Measurements from ENCODE around the gene RACGAP1. TPM values are rescaled to one million over a fixed set of nuclear protein-coding genes. Genes with fewer than 3 reads are reported as not detected.

Gene RACGAP1
- total RNA-seq, 1 donor from 2014 or later, result 13.7 TPM

DNA sequence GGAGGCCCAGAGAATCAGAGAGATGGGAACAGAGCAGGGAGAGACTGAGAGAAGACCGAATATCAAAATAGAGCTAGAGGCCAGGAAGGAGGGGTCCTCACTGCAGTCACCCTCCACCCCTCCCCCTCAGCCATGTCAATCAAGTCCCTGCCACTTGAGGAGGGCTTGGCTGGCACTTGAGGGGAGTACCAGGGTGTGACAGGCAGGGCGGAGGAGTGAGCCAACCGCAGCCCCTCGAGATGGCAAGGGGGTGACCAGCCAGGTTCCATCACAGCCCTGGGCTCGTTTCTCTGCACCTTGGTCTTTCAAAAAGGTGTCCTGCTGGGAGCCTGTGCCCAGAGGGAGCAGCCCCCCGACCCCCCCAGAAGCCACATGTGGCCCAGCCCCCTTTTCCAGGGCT is 59.5 kb downstream of the RACGAP1 start:
- Histone ChIP-seq H3K36me3 (no peaks in the 10 kb centered on the region), H3K27me3 (ENCODE audit: low read depth) (peaks cover 26% of the 10 kb centered on the region), H3K27ac (no peak overlapping the region), H3K4me3 (no peak overlapping the region), H3K9me3 (no peaks in the 10 kb centered on the region), H3K4me1 (peaks cover 19% of the 10 kb centered on the region)
- no peak for ATAC-seq
- TF ChIP-seq, protein P1, sequence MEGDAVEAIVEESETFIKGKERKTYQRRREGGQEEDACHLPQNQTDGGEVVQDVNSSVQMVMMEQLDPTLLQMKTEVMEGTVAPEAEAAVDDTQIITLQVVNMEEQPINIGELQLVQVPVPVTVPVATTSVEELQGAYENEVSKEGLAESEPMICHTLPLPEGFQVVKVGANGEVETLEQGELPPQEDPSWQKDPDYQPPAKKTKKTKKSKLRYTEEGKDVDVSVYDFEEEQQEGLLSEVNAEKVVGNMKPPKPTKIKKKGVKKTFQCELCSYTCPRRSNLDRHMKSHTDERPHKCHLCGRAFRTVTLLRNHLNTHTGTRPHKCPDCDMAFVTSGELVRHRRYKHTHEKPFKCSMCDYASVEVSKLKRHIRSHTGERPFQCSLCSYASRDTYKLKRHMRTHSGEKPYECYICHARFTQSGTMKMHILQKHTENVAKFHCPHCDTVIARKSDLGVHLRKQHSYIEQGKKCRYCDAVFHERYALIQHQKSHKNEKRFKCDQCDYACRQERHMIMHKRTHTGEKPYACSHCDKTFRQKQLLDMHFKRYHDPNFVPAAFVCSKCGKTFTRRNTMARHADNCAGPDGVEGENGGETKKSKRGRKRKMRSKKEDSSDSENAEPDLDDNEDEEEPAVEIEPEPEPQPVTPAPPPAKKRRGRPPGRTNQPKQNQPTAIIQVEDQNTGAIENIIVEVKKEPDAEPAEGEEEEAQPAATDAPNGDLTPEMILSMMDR (IDR thresholded peaks at IDR 0.05), result no peak
- DNase-seq, result no peak
- intact Hi-C loops (cut with DNase I), result no loop called here

DNA sequence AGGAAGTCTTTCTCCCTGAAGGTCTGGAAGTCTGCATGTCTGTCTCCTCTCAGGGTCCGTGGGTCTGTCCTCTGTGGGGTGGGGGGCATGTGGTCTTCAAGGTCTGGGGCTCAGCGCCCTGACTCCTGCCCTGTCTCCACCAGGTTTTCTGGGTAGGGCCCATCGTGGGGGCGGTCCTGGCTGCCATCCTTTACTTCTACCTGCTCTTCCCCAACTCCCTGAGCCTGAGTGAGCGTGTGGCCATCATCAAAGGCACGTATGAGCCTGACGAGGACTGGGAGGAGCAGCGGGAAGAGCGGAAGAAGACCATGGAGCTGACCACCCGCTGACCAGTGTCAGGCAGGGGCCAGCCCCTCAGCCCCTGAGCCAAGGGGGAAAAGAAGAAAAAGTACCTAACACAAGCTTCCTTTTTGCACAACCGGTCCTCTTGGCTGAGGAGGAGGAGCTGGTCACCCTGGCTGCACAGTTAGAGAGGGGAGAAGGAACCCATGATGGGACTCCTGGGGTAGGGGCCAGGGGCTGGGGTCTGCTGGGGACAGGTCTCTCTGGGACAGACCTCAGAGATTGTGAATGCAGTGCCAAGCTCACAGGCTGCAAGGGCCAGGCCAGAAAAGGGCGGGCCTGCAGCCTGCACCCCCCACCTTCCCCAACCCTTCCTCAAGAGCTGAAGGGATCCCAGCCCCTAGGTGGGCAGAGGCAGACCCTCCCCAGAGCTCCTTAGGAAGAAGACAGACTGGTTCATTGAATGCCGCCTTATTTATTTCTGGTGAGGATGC is 60.3 kb downstream of the RACGAP1 start:
- no peak overlapping the region for H3K27ac ChIP-seq
- TF ChIP-seq, protein P1 (IDR thresholded peaks at IDR 0.05), result no peak
- intact Hi-C loops (cut with DNase I), result no loop called here
- H3K4me3 ChIP-seq, result no peak overlapping the region
- no peak for ATAC-seq
- no peaks in the 10 kb centered on the region for H3K36me3 ChIP-seq
- H3K27me3 ChIP-seq (ENCODE audit: low read depth), result peaks cover 32% of the 10 kb centered on the region
- peaks cover 23% of the 10 kb centered on the region for H3K4me1 ChIP-seq
- H3K9me3 ChIP-seq, result no peaks in the 10 kb centered on the region
- DNase-seq, result no peak

DNA sequence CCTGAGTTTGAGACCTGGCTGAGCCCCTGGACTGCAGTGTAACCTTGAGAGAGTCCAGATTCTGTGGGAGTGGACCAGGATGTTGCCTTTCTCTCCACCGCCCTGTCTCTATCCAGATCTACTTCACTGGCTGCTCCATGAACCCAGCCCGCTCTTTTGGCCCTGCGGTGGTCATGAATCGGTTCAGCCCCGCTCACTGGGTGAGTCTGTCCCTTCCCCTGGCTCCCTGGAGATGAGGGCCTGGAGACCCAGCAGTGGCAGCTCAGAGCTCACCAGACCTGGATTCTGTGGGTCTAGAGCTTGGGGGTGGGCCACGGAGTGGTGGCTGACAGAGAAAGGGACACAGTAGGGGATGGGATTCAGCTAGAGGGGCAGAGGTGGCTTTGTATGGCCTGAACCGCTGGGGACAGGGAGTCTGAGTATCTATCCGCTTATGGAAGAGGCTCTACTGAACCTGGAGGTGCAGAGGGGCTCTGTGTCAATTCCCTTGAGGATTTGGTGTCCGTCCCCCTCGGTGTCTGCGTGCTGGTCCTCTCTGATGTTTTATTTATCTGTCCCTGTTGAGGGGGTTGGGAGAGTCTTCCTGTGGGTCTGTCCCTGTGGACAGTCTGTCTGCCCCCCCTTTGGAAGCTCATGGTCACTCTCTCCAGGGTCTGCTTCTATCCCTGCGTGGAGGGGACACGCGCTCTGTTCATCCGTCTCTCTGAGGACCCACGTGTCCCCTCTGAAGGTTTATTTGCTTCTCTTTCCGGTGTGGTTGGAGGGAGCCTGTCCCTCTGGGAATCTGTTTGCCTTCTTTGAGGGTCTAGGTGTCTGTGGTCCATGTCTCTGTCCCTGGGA is 61.1 kb downstream of the RACGAP1 start:
- peaks cover 39% of the 10 kb centered on the region for H3K27me3 ChIP-seq (ENCODE audit: low read depth)
- H3K9me3 ChIP-seq, result no peaks in the 10 kb centered on the region
- no peak overlapping the region for H3K27ac ChIP-seq
- TF ChIP-seq, protein P1 (IDR thresholded peaks at IDR 0.05), result no peak
- ATAC-seq (no peak), DNase-seq (no peak)
- no peaks in the 10 kb centered on the region for H3K36me3 ChIP-seq
- H3K4me3 ChIP-seq, result no peak overlapping the region
- H3K4me1 ChIP-seq, result peaks cover 23% of the 10 kb centered on the region
- intact Hi-C loops (cut with DNase I), result no loop called here

DNA sequence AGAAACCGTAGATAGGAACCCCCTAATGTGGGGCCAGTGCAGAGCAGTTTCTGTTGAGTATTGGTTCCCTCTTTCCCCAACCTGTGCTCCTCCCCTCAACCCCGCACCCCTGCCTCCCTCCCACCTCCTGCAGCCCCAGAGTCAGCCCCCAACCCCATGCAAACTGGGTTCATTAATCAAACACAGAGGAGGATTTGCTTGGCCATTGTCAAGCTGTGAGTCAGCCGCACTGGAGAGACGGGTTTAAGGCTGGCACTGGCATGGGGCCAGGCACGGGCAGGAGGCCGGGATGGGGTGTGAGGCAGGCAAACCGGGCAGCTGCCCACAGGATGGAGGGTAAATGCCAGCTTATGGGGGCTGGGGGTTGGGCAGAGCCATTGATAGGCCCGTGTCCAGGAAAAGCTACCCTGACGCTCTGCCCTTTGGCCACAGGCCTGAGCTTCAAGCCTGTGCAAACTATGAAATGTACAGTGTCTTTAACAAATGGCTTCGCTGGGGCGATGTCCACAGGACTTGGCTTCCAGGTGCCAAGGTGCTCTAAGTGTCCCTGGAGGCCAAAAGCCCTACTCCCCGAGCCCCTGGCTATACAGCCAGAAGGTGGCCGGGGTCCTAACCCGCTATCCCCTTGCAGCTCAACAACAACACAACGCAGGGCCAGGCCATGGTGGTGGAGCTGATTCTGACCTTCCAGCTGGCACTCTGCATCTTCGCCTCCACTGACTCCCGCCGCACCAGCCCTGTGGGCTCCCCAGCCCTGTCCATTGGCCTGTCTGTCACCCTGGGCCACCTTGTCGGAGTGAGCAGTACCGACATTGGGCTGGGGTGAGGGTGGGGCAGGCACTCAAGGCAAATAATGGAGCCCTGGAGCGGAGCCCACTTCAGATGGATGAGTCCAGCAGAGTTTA is 62.2 kb downstream of the RACGAP1 start:
- H3K27ac ChIP-seq, result no peak overlapping the region

More for the DNA sequence above, 62.2 kb downstream of the RACGAP1 start:
- H3K4me3 ChIP-seq, result no peak overlapping the region
- intact Hi-C loops (cut with DNase I), result no loop called here
- H3K27me3 ChIP-seq (ENCODE audit: low read depth), result peaks cover 44% of the 10 kb centered on the region
- peaks cover 23% of the 10 kb centered on the region for H3K4me1 ChIP-seq
- DNase-seq (peak; percentile 84), ATAC-seq (peak; percentile 44 to 72)
- no peaks in the 10 kb centered on the region for H3K9me3 ChIP-seq
- TF ChIP-seq, protein P1 (IDR thresholded peaks at IDR 0.05), result no peak
- no peaks in the 10 kb centered on the region for H3K36me3 ChIP-seq
